HEK293 (cell line): ENCODE results near the gene MED19.
A peak's percentile ranks its signal among the peaks of the same experiment; 100 is the strongest.

Experiments
- CTCF ChIA-PET: fragments of 350-600 bp; formaldehyde crosslinking; extraction: SDS; loops from one replicate; lab custom pipeline; 2021; ENCODE audit warnings: antibody characterized with exemption; lab: Yijun Ruan, JAX
- POLR2A ChIA-PET: fragments of 300-600 bp; formaldehyde crosslinking; extraction: SDS; loops from one replicate; lab custom pipeline; 2020; ENCODE audit warnings: antibody characterized with exemption, inconsistent platforms; lab: Yijun Ruan, JAX
- H3K27ac ChIP-seq: fragments of 200-500 bp; sonication (Bioruptor generic); 2 replicates; pipeline ENCODE4 v1.5.1; 2014; ENCODE audit warnings: low read depth, low read length, control low read depth, inconsistent platforms; ENCODE audit errors: extremely low read depth
- H3K36me3 ChIP-seq, 2 experiments: fragments of 200-500 bp in 1 of 2; sonication (Bioruptor generic) in 1 of 2; 1 replicate in 1 of 2; 2 replicates in 1 of 2; pipeline ENCODE4 v1.5.1; 2014 to 2017; ENCODE audit warnings: inconsistent platforms in 2 of 2, low read length in 2 of 2; ENCODE audit not compliant: control insufficient read depth in 2 of 2, insufficient read depth in 1 of 2
- H3K4me1 ChIP-seq: fragments of 200-500 bp; sonication (Bioruptor generic); 2 replicates; pipeline ENCODE4 v1.5.1; 2014; ENCODE audit warnings: mild to moderate bottlenecking, low read length, inconsistent platforms; ENCODE audit not compliant: control insufficient read depth, insufficient read depth
- H3K4me3 ChIP-seq: 2 replicates; pipeline ENCODE4 v1.5.1; 2011; ENCODE audit warnings: low read depth, mild to moderate bottlenecking, control low read depth, low read length, moderate library complexity
- H3K9me3 ChIP-seq: fragments of 200-500 bp; sonication (Bioruptor generic); 2 replicates; pipeline ENCODE4 v1.5.1; 2014; ENCODE audit warnings: low read depth, low read length, inconsistent platforms; ENCODE audit not compliant: control insufficient read depth, insufficient read depth
- OSR2 ChIP-seq: fragments of 450-650 bp; formaldehyde crosslinking; IDR thresholded peaks from 2 replicates; pipeline ENCODE4 v1.5.1; 2016; ENCODE audit warnings: missing biosample characterization, missing genetic modification characterization
- PATZ1 ChIP-seq: fragments of 450-650 bp; formaldehyde crosslinking; IDR thresholded peaks from 2 replicates; pipeline ENCODE4 v1.5.1; 2016; ENCODE audit warnings: missing biosample characterization, missing genetic modification characterization
- PRDM4 ChIP-seq: fragments of 450-650 bp; formaldehyde crosslinking; IDR thresholded peaks from 2 replicates; pipeline ENCODE4 v1.5.1; 2017; ENCODE audit warnings: missing biosample characterization, missing genetic modification characterization
- SCRT1 ChIP-seq: fragments of 450-650 bp; formaldehyde crosslinking; IDR thresholded peaks from 2 replicates; pipeline ENCODE4 v1.5.1; 2016; ENCODE audit warnings: missing biosample characterization, missing genetic modification characterization, borderline replicate concordance
- SCRT2 ChIP-seq: fragments of 450-650 bp; formaldehyde crosslinking; IDR thresholded peaks from 2 replicates; pipeline ENCODE4 v1.5.1; 2016; ENCODE audit warnings: missing biosample characterization, missing genetic modification characterization
- ZBTB1 ChIP-seq: fragments of 450-650 bp; formaldehyde crosslinking; IDR thresholded peaks from 2 replicates; pipeline ENCODE4 v1.5.1; 2016; ENCODE audit warnings: missing biosample characterization, missing genetic modification characterization
- ZEB2 ChIP-seq: fragments of 450-650 bp; formaldehyde crosslinking; IDR thresholded peaks from 2 replicates; pipeline ENCODE4 v1.5.1; 2016; ENCODE audit warnings: missing biosample characterization, missing genetic modification characterization
- ZNF10 ChIP-seq: fragments of 450-650 bp; formaldehyde crosslinking; IDR thresholded peaks from 2 replicates; pipeline ENCODE4 v1.5.1; 2017; ENCODE audit warnings: missing biosample characterization, missing genetic modification characterization
- ZNF138 ChIP-seq: fragments of 450-650 bp; formaldehyde crosslinking; IDR thresholded peaks from 2 replicates; pipeline ENCODE4 v1.5.1; 2016; ENCODE audit warnings: missing biosample characterization, missing genetic modification characterization, borderline replicate concordance
- ZNF155 ChIP-seq: fragments of 450-650 bp; formaldehyde crosslinking; IDR thresholded peaks from 2 replicates; pipeline ENCODE4 v1.5.1; 2016; ENCODE audit warnings: missing biosample characterization, missing genetic modification characterization
- ZNF280C ChIP-seq: fragments of 450-650 bp; formaldehyde crosslinking; IDR thresholded peaks from 2 replicates; pipeline ENCODE4 v1.5.1; 2016; ENCODE audit warnings: missing biosample characterization, missing genetic modification characterization
- ZNF292 ChIP-seq: fragments of 450-650 bp; formaldehyde crosslinking; IDR thresholded peaks from 2 replicates; pipeline ENCODE4 v1.5.1; 2016; ENCODE audit warnings: low read depth, missing biosample characterization, missing genetic modification characterization, borderline replicate concordance
- ZNF302 ChIP-seq: fragments of 450-650 bp; formaldehyde crosslinking; IDR thresholded peaks from 2 replicates; pipeline ENCODE4 v1.5.1; 2016; ENCODE audit warnings: missing biosample characterization, missing genetic modification characterization, low read depth
- ZNF324 ChIP-seq: fragments of 450-650 bp; formaldehyde crosslinking; IDR thresholded peaks from 2 replicates; pipeline ENCODE4 v1.5.1; 2016; ENCODE audit warnings: missing biosample characterization, missing genetic modification characterization
- ZNF341 ChIP-seq: fragments of 450-650 bp; formaldehyde crosslinking; IDR thresholded peaks from 2 replicates; pipeline ENCODE4; 2016; ENCODE audit warnings: low read depth, missing biosample characterization, missing genetic modification characterization
- ZNF366 ChIP-seq: fragments of 450-650 bp; formaldehyde crosslinking; conservative IDR thresholded peaks from 2 replicates; pipeline ENCODE4 v1.5.1; 2016; ENCODE audit warnings: missing biosample characterization, missing genetic modification characterization
- ZNF433 ChIP-seq: fragments of 450-650 bp; formaldehyde crosslinking; IDR thresholded peaks from 2 replicates; pipeline ENCODE4 v1.5.1; 2016; ENCODE audit warnings: missing biosample characterization, missing genetic modification characterization, low read depth
- ZNF610 ChIP-seq: fragments of 450-650 bp; formaldehyde crosslinking; IDR thresholded peaks from 2 replicates; pipeline ENCODE4 v1.5.1; 2016; ENCODE audit warnings: missing biosample characterization, missing genetic modification characterization, borderline replicate concordance
- ZNF830 ChIP-seq: fragments of 450-650 bp; IDR thresholded peaks from 2 replicates; pipeline ENCODE4 v1.5.0; 2018; ENCODE audit warnings: missing biosample characterization, missing genetic modification characterization, low read depth, mild to moderate bottlenecking, moderate library complexity
- ZNF843 ChIP-seq: fragments of 450-650 bp; formaldehyde crosslinking; IDR thresholded peaks from 2 replicates; pipeline ENCODE4 v1.5.1; 2016; ENCODE audit warnings: missing biosample characterization, missing genetic modification characterization

MED19 gene

GRCh38 chr11:57741132-57742086, 29.4 kb upstream of the MED19 start, which contains the start of gene SELENOH (continued):
- TF ChIP-seq ZNF433 (tag by site-specific recombination) = no peak
- TF ChIP-seq ZNF10 (tag by site-specific recombination) = peak; percentile 91
- peak; percentile 84 for TF ChIP-seq PATZ1 (tag by site-specific recombination)
- 0 out of 2 replicates have a peak, but pooled peaks have one; percentile 46 for TF ChIP-seq OSR2 (tag by site-specific recombination)
- no peak for TF ChIP-seq ZNF292
- TF ChIP-seq ZNF341 (tag by site-specific recombination) = peak; percentile 89
- no peak for TF ChIP-seq ZNF830 (tag by site-specific recombination)
- TF ChIP-seq ZNF324 (tag by site-specific recombination) = peak; percentile 95
- peak; percentile 76 for TF ChIP-seq ZEB2
- TF ChIP-seq ZNF138 = no peak
- no peak for TF ChIP-seq ZNF302
- TF ChIP-seq ZNF366 (tag by site-specific recombination) = no peak
- peak; percentile 98 for TF ChIP-seq ZBTB1
- TF ChIP-seq ZNF155 (tag by site-specific recombination) = no peak
- TF ChIP-seq ZNF610 (tag by site-specific recombination) = peak; percentile 85; the same call in 1 of the 2 replicates

- POLR2A ChIA-PET = interaction anchor here (0.8 to 1.4 kb wide), 2 partner anchors 8 to 9 kb away, joined by 3 to 5 read pairs; no protein-coding TSS in a partner anchor
- Histone ChIP-seq H3K9me3 (no peaks in the 10 kb centered on the region), H3K36me3 (peaks cover 0 to 35% of the 10 kb centered on the region in 2 experiments; a peak in 2 of 3 replicates), H3K4me3 (no peak overlapping the region), H3K4me1 (no peaks in the 10 kb centered on the region), H3K27ac (no peak overlapping the region)
- no peak for TF ChIP-seq PRDM4 (tag by site-specific recombination)
- CTCF ChIA-PET = interaction anchor here (1.2 kb wide), 1 partner anchor 16 kb away, joined by 3 read pairs; the partner anchor contains the start of gene BTBD18
Observed at GRCh38 chr11:57735619-57736298, 23.7 kb upstream of the MED19 start.

- peaks cover 0 to 6% of the 10 kb centered on the region in 2 experiments; a peak in 2 of 3 replicates for H3K36me3 ChIP-seq
- no peaks in the 10 kb centered on the region for H3K4me1 ChIP-seq
- H3K9me3 ChIP-seq = no peaks in the 10 kb centered on the region
- TF ChIP-seq ZNF843 (no peak), ZNF280C (no peak), SCRT1 (tag by site-specific recombination) (peak; percentile 44; the same call in 1 of the 2 replicates), OSR2 (tag by site-specific recombination) (no peak), SCRT2 (tag by site-specific recombination) (peak; percentile 77)
- ChIA-PET CTCF (interaction anchor here (0.9 to 1.6 kb wide), 2 partner anchors 8 to 68 kb away, joined by 3 to 6 read pairs; partner anchors contain the start of gene SELENOH), POLR2A (no interaction called here)
- no peak overlapping the region for H3K4me3 ChIP-seq
- H3K27ac ChIP-seq = no peak overlapping the region
Observed at GRCh38 chr11:57732661-57733060, 20.6 kb upstream of the MED19 start.
